H9 (cell line): ENCODE results near the gene CPT1B. TPM values are rescaled to one million over a fixed set of nuclear protein-coding genes. Genes with fewer than 3 reads are reported as not detected.

Experiments used
- DNase-seq: peaks from one replicate; pipeline ENCODE4 v3.0.0-alpha.2; 2017
- H2AFZ ChIP-seq: one replicate; pipeline ENCODE4 v1.6.1; 2013; ENCODE audit warnings: mild to moderate bottlenecking, low read length, control low read depth, moderate library complexity
- H2AK5ac ChIP-seq: 2 replicates; pipeline ENCODE4 v1.6.1; 2013; ENCODE audit warnings: low read length, control low read depth, mixed read lengths; ENCODE audit not compliant: insufficient read length
- H2BK120ac ChIP-seq: one replicate; pipeline ENCODE4 v1.6.1; 2013; ENCODE audit warnings: low read depth, mild to moderate bottlenecking, low read length, control low read depth, inconsistent platforms; ENCODE audit not compliant: poor library complexity, severe bottlenecking
- H2BK12ac ChIP-seq: 2 replicates; pipeline ENCODE4 v1.6.1; 2013; ENCODE audit warnings: low read length, control low read depth, mixed read lengths, low read depth; ENCODE audit not compliant: insufficient read length
- H2BK15ac ChIP-seq: 2 replicates; pipeline ENCODE4 v1.6.1; 2013; ENCODE audit warnings: low read depth, low read length, control low read depth
- H2BK20ac ChIP-seq: one replicate; pipeline ENCODE4 v1.6.1; 2013; ENCODE audit warnings: low read depth, mild to moderate bottlenecking, low read length, control low read depth, inconsistent platforms; ENCODE audit not compliant: poor library complexity, severe bottlenecking
- H2BK5ac ChIP-seq: 2 replicates; pipeline ENCODE4 v1.6.1; 2013; ENCODE audit warnings: low read length, control low read depth, mixed read lengths; ENCODE audit not compliant: insufficient read length
- H3K14ac ChIP-seq: 2 replicates; pipeline ENCODE4 v1.6.1; 2013; ENCODE audit warnings: low read length, control low read depth; ENCODE audit not compliant: insufficient read depth
- H3K18ac ChIP-seq: 2 replicates; pipeline ENCODE4 v1.6.1; 2013; ENCODE audit warnings: low read depth, mild to moderate bottlenecking, mixed read lengths, low read length, control low read depth; ENCODE audit not compliant: insufficient read length
- H3K23ac ChIP-seq: 2 replicates; pipeline ENCODE4 v1.6.1; 2013; ENCODE audit warnings: low read length, control low read depth, mixed read lengths, low read depth; ENCODE audit not compliant: insufficient read length
- H3K23me2 ChIP-seq: 2 replicates; pipeline ENCODE4 v1.6.1; 2013; ENCODE audit warnings: low read depth, mild to moderate bottlenecking, mixed read lengths, low read length, control low read depth; ENCODE audit not compliant: insufficient read length, poor library complexity, severe bottlenecking
- H3K27ac ChIP-seq: 2 replicates; pipeline ENCODE4 v1.5.1; 2013; ENCODE audit warnings: low read length, control low read depth, mixed read lengths, low read depth; ENCODE audit not compliant: insufficient read length
- H3K27me3 ChIP-seq: 2 replicates; pipeline ENCODE4 v1.6.1; 2013; ENCODE audit warnings: low read length, control low read depth, inconsistent platforms; ENCODE audit not compliant: insufficient read depth
- H3K4ac ChIP-seq: 2 replicates; pipeline ENCODE4 v1.6.1; 2013; ENCODE audit warnings: low read depth, mild to moderate bottlenecking, control low read depth, inconsistent platforms, low read length, moderate library complexity
- H3K4me1 ChIP-seq: 2 replicates; pipeline ENCODE4 v1.6.1; 2013; ENCODE audit warnings: low read length, control low read depth, inconsistent platforms; ENCODE audit not compliant: insufficient read depth
- H3K4me2 ChIP-seq: 2 replicates; pipeline ENCODE4 v1.6.1; 2013; ENCODE audit warnings: low read length, control low read depth, mixed read lengths; ENCODE audit not compliant: insufficient read length, insufficient read depth
- H3K56ac ChIP-seq: 2 replicates; pipeline ENCODE4 v1.6.1; 2013; ENCODE audit warnings: low read depth, mild to moderate bottlenecking, mixed read lengths, low read length, control low read depth; ENCODE audit not compliant: insufficient read length
- H3K79me1 ChIP-seq: 2 replicates; pipeline ENCODE4 v1.6.1; 2013; ENCODE audit warnings: low read depth, mild to moderate bottlenecking, moderate library complexity, low read length, control low read depth, inconsistent platforms; ENCODE audit not compliant: insufficient read depth, poor library complexity, severe bottlenecking
- H3K79me2 ChIP-seq: 2 replicates; pipeline ENCODE4 v1.6.1; 2013; ENCODE audit warnings: low read length, control low read depth, inconsistent platforms; ENCODE audit not compliant: insufficient read depth
- H3K9ac ChIP-seq: 2 replicates; pipeline ENCODE4 v1.6.1; 2013; ENCODE audit warnings: low read length, control low read depth, mixed read lengths; ENCODE audit not compliant: insufficient read length; ENCODE audit errors: extremely low read depth
- H3K9me3 ChIP-seq: one replicate; pipeline ENCODE4 v1.6.1; 2013; ENCODE audit warnings: low read depth, low read length, inconsistent platforms; ENCODE audit not compliant: control insufficient read depth
- H3T11ph ChIP-seq: one replicate; pipeline ENCODE4 v1.6.1; 2013; ENCODE audit warnings: mild to moderate bottlenecking, low read length, control low read depth, inconsistent platforms
- H4K20me1 ChIP-seq: one replicate; pipeline ENCODE4 v1.6.1; 2013; ENCODE audit not compliant: control insufficient read depth, insufficient read length, insufficient read depth
- H4K5ac ChIP-seq: 2 replicates; pipeline ENCODE4 v1.6.1; 2013; ENCODE audit warnings: low read depth, mild to moderate bottlenecking, mixed read lengths, low read length, control low read depth; ENCODE audit not compliant: insufficient read length
- H4K8ac ChIP-seq: replicated peaks from 2 replicates; pipeline ENCODE4 v1.6.1; 2013; ENCODE audit warnings: low read length, control low read depth, mixed read lengths, low read depth; ENCODE audit not compliant: insufficient read length
- H4K91ac ChIP-seq: 2 replicates; pipeline ENCODE4 v1.6.1; 2013; ENCODE audit warnings: low read depth, mild to moderate bottlenecking, moderate library complexity, mixed read lengths, low read length, control low read depth; ENCODE audit not compliant: insufficient read length
- H3K27ac Mint-ChIP-seq, 3 experiments: 2 replicates in 2 of 3; 3 replicates in 1 of 3; pipeline ENCODE4 v1.8.0; 2020 to 2021; ENCODE audit warnings: mixed read lengths in 3 of 3, mild to moderate bottlenecking in 1 of 3, moderate library complexity in 1 of 3
- H3K27me3 Mint-ChIP-seq: 2 replicates; pipeline ENCODE4 v1.8.0; 2021; ENCODE audit warnings: low read depth, mild to moderate bottlenecking, moderate library complexity, mixed read lengths
- H3K36me3 Mint-ChIP-seq, 3 experiments: 2 replicates in 2 of 3; 3 replicates in 1 of 3; pipeline ENCODE4 v1.8.0; 2020 to 2021; ENCODE audit warnings: low read depth in 3 of 3, mixed read lengths in 3 of 3; ENCODE audit not compliant: insufficient read depth in 1 of 3
- H3K4me1 Mint-ChIP-seq, 2 experiments: 2 replicates each; pipeline ENCODE4 v1.8.0; 2020; ENCODE audit warnings: mixed read lengths in 2 of 2
- H3K4me3 Mint-ChIP-seq, 2 experiments: 2 replicates in 1 of 2; 3 replicates in 1 of 2; pipeline ENCODE4 v1.8.0; 2020 to 2021; ENCODE audit warnings: mild to moderate bottlenecking in 2 of 2, mixed read lengths in 2 of 2, moderate library complexity in 1 of 2
- H3K9me3 Mint-ChIP-seq, 2 experiments: 2 replicates in 1 of 2; 3 replicates in 1 of 2; pipeline ENCODE4 v1.8.0; 2020; ENCODE audit warnings: mild to moderate bottlenecking in 2 of 2, mixed read lengths in 2 of 2, moderate library complexity in 1 of 2
- CTCF ChIP-seq: fragments of 200-600 bp; sonication (generic); conservative IDR thresholded peaks from 3 replicates; pipeline ENCODE4 v1.8.0; 2021; ENCODE audit warnings: antibody characterized with exemption, mild to moderate bottlenecking
- WGBS: extraction: QIAGEN DNeasy Blood & Tissue Kit; methylation state at CpG from one replicate; pipeline ENCODE4 v1.1.7; 2013; ENCODE audit warnings: missing lambda C conversion rate, low lambda C conversion rate, mixed read lengths; ENCODE audit not compliant: insufficient read length; ENCODE audit errors: extremely low coverage; 5-methylcytosine and 5-hydroxymethylcytosine counted together
- total RNA-seq: library from RNA; stranded (reverse); gene quantifications from 2 replicates; pipeline ENCODE4 v1.2.1, GENCODE V29; 2021

Gene CPT1B
- total RNA-seq, 1 experiment from 2014 or later: 65.7 TPM

- H3K23ac ChIP-seq: no peak overlapping the region
- no peak overlapping the region for H3K14ac ChIP-seq
- no peak overlapping the region for H2AFZ ChIP-seq
- H2BK120ac ChIP-seq: no peak overlapping the region
- H4K20me1 ChIP-seq: no peaks in the 10 kb centered on the region
- H3K9ac ChIP-seq: no peak overlapping the region
- H2BK5ac ChIP-seq: no peak overlapping the region
- H3K27me3 ChIP-seq: no peaks in the 10 kb centered on the region
- TF ChIP-seq CTCF: no peak
- H3K79me2 ChIP-seq: no peaks in the 10 kb centered on the region
- peaks cover 3% of the 10 kb centered on the region; the same call in 1 of the 2 replicates for H3K4me1 ChIP-seq
- H3K4ac ChIP-seq: no peak overlapping the region
- H3K79me1 ChIP-seq: no peaks in the 10 kb centered on the region
- H2BK12ac ChIP-seq: no peak overlapping the region
- DNase-seq: peak; percentile 84
- Mint-ChIP-seq H3K36me3 (no peaks in the 10 kb centered on the region; a peak in 2 of 7 replicates), H3K27me3 (peaks cover 35% of the 10 kb centered on the region), H3K4me1 (peaks cover 10 to 16% of the 10 kb centered on the region in 2 experiments), H3K9me3 (peaks cover 0 to 3% of the 10 kb centered on the region in 2 experiments; a peak in 1 of 5 replicates), H3K4me3 (peak overlapping the region in 1 of 2 experiments; percentile 50; a peak in 1 of 5 replicates), H3K27ac (no peak overlapping the region)
- no peak overlapping the region for H2BK20ac ChIP-seq
- no CpG with 5 or more reads among the region's 31 CpGs for WGBS
- H3K23me2 ChIP-seq: peaks cover 5% of the 10 kb centered on the region
- H3K4me2 ChIP-seq: no peak overlapping the region
- no peak overlapping the region for H4K91ac ChIP-seq
- no peak overlapping the region for H3K27ac ChIP-seq
- no peaks in the 10 kb centered on the region for H3K9me3 ChIP-seq
- H3T11ph ChIP-seq: no peak overlapping the region
- H4K5ac ChIP-seq: no peak overlapping the region
- H3K56ac ChIP-seq: no peak overlapping the region
- H3K18ac ChIP-seq: no peak overlapping the region
- H4K8ac ChIP-seq: no peak overlapping the region
- no peak overlapping the region for H2AK5ac ChIP-seq
- no peak overlapping the region; the same call in 1 of the 2 replicates for H2BK15ac ChIP-seq
These were observed 34.4 kb upstream of the CPT1B start for GRCh38 chr22:50612528-50613221.
